Measurements from ENCODE around the gene TTC13.

TTC13 gene

DNA sequence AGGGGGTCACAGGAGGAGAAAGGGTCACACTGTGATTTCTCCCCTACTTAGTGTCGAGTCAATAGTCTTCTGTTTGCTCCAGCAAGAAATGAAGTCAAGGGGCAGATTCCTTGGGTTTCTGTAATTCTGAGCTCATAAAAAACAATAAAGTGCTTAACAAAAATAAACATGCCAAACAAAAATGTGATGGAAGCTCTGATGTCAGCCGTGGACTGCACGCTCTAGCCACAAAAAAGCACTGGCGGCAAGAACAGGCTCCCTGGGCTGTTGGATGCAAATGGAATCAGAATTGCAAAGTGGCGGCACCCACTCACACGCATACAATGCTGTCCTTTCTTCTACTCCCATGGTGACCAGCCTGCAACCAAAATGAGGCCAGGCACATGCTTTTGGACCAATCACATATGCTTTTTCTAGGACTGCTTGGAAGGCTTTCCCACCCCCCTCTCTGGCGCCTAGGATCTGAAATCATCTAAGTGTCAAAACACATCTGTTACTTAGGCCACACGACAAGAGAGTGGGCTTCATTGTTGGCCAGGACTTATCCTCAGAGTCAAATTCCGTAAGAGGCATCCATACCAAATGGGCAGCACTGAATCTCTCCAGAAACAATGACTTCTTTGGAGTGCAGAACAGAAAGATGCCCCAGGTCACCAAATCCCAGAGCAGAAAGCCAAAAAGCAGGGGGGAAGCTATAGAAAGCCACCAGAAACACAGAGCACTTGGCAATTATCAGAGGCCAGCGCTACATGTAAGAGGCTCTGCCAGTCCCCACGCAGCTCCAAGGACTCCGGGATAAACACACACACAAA lies 119.5 kb downstream of the TTC13 start:
- FAIRE-seq: no peak
- no peak for DNase-seq (ENCODE audit: insufficient read length, low spot score)

DNA sequence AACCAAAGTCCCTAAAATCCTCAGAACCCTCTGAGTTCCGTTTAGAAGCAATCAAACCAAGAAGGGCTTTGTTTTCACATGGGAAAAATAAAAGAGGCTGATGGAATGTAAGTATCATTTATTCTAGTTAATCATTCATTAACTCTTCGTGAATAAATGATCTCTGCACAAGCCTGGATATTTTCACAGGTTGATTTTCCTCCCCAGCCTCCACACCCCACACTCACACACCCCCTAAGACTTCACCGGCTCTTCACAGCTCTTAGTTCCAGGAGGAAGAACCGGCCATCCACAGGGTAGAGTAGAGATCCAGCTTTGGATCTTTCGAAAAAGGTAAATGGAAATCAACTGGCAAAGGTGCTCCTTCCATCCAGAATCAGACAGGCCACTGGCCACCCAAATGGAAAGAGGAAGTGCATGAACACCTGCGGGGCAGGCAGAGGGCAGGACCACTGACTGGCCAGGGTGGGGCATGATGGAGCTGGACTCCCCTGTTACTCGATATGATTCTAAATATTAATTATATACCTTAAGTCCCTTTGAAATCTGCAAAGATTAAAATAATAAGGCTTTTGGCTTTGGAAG lies 120.3 kb downstream of the TTC13 start:
- DNase-seq (ENCODE audit: insufficient read length, low spot score) (no peak), FAIRE-seq (no peak)

DNA sequence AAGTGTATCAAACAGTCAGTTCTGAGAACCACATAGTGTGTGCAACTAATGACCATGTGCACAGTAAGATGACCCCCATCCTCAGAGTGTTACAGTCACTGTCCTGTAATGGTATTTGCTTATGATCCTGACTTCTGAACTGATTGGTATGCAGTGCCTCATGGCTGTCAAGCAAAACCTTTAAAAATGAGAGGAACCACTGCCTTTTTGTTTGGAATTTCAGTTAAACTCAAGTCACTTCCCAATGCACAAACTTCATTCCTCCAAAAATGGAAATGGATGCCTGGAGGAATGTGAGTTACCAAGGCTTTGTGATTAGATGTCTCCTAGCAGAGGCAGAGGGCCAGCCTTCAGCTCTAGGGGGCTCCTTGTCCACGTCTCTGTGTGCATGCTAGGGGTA lies 120.8 kb downstream of the TTC13 start:
- FAIRE-seq: no peak

DNA sequence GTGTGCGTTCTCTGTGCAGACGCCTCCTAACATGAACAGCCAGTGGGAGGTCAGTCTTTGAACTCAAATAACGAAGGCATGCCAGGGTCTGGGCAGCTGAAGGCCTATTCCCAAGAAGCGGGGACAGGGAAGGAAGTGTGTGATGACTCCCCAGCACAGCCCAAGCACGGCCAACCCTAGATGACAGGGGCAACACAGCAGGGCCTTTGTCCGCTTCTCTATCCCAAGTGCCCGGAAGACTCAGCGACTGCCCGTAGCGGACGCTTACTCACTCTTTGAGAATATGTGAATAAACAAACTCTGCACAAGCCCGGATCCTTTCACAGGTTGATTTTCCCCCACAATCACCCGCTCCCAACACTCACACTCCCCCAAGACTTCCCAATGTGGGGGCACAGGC lies 121.6 kb downstream of the TTC13 start:
- DNase-seq (ENCODE audit: insufficient read length, low spot score): no peak
- FAIRE-seq: no peak

More for the DNA sequence above, 120.8 kb downstream of the TTC13 start:
- no peak for DNase-seq (ENCODE audit: insufficient read length, low spot score)

Measured in GM19239 (cell line).